KG1 (cell line): Measurements from ENCODE around the gene DYNLT2B.
"Not testable (repeated sequence)": the region's sequence is repeated elsewhere in the genome, so short reads cannot be mapped to it uniquely, and the experiment has no call there.

Source experiments
- DNase-seq: peaks from one replicate; lab custom pipeline; 2025; lab: John Stamatoyannopoulos, UW

DYNLT2B gene

DNA sequence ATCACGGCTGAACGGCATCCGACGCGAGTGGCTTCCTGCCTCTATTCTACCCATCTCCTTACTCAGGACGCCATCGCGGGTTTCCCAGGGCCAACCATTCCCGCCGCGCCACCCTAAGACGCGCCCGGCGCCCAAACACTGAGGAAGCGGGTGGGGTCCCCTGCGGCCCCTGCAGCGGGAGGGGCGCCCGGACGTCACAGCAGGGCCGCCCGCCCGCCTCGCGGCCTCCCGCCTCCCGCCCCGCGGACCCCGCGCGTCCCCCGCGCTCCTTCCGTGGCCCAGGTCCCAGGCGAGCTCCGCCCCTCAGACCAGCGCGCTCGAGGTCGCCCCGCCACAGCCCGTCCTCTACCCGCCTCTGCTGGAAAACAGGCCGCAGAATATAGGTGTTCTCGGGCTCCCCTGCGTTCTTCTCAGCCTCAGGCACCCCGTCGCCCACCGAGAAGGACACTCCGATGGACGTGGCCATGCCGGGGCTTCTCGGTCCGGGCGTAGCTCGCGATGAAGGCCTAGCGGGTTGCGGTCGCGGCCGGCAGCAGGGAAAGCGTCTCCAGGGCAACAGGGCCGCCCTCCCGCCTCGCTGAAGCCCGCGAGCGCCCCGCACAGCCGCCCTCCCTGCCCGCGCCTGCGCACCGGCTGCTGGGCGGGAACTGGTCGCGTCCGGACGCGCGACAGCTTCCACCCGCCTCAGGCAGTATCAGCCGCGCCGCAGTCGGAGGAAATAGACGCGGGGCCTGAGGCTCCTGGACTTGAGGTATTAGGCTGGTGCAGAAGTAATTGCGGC lies at the start of gene DYNLT2B:
TSS of gene DYNLT2B (minus strand) at position 554 of the 781 bp plus-strand sequence. CDS start at position 466, 88 bp downstream.
- DNase-seq = peak; percentile 88

DNA sequence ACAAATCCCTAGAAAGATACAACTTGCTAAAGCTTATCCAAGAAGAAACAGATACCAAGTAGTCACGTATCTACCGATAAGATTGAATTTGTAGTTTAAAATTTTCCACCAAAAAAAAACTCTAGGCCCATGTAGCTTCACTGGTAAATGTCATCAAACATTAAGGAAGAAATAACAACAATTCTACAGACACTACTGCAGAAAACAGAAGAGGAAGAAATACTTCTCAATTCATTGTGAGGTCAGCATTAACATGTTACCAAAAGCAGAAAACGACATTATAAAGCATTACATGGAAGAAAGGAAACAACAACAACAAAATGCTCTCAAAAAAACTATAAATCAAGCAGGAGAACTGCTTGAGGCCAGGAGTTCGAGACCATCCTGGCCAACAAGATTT lies 47.7 kb upstream of the DYNLT2B start:
- DNase-seq = no peak

DNA sequence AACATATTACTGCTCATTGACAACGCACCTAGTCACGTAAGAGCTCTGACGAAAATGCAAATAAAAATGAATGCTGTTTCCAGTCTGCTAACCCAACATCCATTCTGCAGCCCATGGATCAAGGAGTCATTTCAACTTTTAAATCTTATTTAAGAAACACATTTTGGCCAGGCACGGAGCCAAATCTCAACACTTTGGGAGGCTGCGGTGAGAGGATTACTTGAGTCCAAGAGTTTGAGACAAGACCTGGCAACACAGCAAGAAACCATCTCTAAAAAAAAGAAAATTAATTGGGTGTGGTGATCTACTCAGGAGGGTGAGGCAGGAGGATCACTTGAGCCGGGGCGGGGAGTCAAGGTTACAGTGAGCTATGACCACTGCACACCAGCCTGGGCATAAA lies 42.5 kb upstream of the DYNLT2B start:
- DNase-seq = no peak

DNA sequence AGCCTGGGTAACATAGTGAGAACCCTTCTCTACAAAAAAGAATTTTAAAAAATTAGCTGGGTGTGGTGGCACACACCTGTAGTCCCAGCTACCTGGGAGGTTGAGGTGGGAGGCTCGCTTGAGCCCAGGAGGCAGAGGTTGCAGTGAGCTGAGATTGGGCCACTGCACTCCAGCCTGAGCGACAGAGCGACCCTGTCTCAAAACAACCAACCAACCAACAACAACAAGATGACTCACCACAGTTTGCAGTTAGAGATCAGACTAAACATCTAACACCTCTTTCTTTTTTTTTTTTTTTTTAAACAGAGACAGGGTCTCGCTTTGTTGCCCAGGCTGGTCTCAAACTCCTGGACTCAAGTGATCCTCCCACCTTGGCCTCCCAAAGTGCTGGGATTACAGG lies 40.5 kb upstream of the DYNLT2B start:
- DNase-seq = not testable (repeated sequence)

DNA sequence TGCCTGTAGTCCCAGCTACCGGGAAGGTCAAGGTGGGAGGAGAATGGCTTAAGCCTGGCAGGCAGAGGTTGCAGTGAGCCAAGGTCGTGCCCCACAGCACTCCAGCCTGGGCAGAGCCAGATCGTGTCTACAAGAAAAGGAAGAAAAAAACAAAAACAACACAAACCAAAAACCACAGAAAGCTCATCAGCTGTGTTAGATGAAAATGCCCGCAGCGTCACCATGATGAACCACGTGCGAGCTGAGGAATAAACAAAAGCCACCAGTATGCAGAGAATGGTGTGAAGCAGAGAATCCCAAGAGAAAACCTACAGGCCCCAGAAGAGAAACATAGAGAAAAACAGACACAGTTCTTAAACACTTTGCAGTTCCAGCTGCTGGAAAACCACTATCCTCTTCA lies 39.9 kb upstream of the DYNLT2B start:
- DNase-seq = no peak

DNA sequence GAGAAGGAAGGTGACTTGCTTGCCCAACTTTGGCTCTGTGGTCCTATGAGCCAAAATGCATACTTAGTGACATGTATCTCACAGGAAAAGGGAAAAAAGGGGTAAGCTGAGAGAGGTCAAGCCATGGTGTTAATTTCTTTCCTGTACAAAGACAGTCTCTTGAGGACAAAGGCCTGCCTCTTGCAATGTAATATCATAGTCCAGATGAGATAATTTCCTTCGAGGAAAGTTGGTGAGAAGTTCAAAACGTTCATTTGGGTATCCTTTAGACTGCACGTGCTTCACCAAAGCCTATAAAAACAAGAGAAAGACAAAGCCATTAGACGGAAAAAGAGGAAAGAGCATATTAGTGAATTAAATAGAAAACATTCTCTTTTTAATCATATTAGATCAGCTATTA lies 38.5 kb upstream of the DYNLT2B start:
- no peak for DNase-seq

DNA sequence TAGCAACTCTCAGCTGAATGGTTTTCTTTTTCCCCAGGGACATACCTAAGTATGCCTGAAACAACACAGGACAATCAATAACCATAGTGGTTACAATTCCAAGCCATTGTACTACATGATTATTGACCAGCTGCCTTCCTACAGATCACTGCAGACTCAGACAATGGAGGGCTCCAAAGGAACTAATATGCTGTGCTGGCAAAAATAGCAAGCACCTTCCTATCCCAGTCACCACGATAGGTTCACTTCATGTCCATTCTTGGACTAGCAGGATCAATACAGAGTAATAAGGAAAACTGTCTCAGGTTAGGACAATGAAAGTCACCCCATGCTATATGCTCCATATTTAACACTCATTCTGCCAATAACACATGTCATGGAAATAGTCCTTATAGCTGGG lies 37.6 kb upstream of the DYNLT2B start:
- no peak for DNase-seq

DNA sequence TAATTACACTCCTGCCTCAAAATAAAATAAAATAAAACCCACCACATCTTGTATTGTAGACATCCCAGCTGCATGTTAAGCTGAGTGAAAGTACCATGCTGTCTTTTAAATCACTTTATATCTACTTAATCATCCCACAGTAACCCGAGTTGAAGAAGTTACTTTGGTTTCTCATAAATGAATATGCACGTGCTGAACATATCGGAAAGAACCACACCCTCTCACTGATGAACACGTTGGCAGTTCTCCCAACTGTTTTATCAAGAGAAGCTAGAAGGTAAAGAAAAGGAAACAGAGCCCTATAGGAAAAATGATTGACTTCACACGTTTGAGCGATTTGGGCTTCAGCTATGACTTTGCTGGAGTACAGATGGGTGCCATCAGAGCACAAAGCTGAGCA lies 36.1 kb upstream of the DYNLT2B start:
- DNase-seq = no peak

DNA sequence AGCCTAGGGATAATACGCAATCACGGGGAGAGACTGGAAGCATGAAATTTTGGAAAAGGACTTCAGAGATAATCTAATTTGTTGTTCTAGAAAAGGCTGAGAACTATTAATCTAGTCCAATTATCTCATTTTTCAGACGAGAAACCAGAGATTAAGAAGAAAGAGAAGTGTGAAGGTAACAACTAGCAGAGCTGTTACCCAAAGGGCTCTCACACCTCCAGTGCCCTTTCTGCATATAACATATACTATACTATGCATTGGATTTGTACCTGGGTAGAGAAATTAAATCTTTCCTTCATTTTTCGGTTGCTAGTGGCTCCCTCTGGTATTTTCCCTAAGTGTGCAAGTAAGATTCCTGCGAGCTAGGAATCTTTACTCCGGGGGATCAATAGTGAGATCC lies 33.5 kb upstream of the DYNLT2B start:
- no peak for DNase-seq

DNA sequence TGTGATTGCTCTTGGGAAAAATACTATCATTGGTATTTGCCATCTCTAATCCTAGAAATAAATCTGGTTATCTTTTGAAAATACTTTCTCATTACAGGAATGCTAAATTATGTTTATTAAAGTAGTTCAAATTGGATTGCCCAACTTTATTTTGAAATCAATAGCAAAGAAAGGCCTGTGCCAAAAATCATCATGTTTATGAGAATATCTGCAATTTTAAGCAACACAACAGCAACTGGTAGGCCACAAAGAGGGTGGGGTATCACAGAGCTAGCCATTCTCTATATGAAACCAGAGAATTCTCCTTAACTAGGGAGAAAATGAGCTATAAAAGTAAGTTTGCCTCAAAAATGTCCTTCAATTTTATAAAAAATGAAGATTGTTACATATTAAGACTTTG lies 32.0 kb upstream of the DYNLT2B start:
- no peak for DNase-seq

DNA sequence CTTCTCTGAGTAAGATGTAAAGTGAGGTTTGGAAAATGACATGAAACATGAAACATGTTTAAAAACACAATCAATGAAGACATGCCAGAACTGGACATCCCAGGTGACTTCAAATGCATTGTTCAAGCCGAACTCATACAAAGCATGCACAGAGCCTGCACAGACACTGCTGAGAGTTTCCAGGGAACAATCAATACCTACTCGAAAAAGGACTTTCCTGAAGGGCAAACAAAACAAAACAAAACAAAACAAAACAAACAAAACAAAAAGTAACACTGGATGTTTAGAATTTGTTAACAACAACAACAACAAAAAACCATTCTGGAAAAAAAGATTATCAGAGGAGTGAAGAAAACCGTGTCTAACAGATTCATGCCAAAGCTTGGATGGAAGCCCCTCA lies 30.7 kb upstream of the DYNLT2B start:
- no peak for DNase-seq

DNA sequence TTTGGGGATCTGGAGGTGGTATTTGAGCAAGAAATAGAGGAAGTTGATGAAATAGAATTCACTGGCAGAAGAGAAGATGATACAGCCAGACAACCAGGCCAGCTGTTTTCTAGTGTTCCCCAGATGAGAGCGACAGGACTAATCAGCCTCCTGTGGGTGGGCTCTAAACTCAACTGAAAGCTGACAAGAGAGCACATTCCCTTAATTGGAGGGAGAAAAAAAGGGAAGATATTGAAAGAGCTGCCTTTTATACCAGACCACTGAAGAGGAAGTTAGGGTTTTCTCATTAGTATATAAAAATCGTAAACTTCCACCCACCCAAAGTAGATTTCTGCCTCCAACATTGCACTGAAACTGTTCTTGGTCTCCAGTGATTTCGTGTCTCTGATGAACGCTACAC lies 26.6 kb upstream of the DYNLT2B start:
- DNase-seq = peak; percentile 70

DNA sequence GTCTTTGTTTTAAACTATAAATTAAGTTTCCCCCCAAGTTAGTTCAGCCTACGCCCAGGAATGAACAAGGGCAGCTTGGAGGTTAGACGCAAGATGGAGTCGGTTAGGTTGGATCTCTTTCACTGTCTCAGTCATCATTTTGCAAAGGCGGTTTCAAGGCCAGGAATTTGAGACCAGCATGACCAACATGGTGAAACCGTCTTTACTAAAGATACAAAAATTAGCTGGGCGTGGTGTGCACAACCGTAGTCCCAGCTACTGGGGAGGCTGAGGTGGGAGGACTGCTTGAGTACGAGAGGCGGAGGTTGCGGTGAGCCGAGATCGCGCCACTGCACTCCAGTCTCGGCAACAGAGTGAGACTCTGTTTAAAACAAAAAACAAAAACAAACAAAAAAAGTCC lies 25.9 kb upstream of the DYNLT2B start:
- not testable (repeated sequence) for DNase-seq

DNA sequence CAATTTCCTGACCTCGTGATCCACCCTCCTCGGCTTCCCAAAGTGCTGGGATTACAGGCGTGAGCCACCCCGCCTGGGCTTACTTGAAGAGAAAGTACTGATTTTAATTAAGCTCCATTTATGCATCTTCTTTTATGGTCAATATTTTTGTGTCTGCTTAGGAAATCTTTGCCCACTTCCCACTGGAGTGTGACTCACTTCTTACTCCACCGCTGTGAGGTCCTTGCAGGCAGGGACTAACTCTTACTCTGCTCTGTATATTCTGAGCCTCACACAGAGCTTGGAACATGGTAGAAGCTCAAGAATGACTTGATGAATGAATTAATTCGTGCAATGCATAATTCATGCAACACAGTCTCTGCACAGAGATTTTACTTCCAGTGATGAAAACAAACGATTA lies 23.1 kb upstream of the DYNLT2B start:
- DNase-seq = no peak

DNA sequence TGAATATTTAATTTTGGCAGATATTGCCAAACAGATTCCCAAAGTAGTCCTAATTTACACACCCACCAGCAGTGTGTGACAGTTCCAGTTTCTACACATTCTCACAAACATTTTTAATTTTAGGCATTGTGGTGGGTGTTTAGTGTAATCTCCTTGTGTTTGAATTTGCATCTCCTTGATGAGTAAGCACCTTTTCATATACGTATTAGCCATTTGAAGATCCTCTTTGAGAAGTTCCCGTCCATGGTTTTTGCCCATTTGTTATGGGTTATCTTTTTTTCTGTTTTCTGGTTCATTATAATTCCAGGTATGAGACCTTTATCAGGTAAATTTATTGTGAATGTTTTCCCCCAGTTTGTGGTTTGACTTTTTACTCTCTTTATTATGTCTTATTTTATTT lies 22.4 kb upstream of the DYNLT2B start:
- no peak for DNase-seq

DNA sequence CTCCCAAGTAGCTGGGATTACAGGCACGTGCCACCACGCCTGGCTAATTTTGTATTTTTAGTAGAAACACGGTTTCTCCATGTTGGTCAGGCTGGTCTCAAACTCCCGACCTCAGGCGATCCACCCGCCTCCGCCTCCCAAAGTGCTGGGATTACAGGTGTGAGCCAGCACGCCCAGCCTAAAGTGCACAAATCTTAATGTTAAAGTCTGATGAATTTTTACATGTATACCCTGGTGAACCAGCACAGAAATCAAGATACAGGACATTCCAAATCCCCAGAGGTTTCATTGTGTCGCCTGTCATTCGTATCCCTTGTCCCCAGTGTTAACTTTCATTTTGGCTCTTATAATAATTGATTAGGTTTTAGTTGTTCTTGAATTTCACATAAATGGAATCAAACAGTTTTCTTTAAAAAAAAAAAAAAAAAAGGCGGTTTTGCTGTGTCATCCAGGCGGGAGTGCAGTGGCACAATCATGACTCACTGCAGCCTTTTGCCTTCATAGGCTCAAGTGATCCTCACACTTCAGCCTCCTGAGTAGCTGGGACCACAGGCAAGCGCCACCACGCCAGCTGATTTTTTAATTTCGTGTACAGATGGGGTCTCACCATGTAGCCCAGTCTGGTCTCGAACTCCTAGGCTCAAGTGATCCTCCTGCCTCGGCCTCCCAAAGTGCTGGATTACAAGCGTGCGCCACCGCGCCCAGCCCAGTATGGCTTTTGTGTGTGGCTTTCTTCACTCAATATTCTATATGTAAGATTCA lies 21.6 kb upstream of the DYNLT2B start:
- DNase-seq = no peak

DNA sequence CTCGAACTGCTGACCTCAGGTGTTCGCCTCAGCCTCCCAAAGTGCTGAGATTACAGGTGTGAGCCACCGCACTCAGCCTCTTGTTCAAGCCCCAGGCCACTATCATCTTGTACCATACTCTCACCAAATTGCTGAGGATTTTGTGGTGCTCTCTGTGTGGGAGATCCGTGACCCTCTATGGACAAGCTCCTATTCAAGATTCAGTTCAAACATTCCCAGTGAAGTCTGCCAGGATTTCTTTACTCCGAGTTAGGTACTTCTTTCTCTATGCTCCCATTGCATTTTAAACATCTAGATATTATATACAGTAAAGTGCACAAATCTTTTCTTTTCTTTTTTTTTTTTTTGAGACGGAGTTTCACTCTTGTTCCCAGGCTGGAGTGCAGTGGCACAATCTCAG lies 21.0 kb upstream of the DYNLT2B start:
- no peak for DNase-seq

DNA sequence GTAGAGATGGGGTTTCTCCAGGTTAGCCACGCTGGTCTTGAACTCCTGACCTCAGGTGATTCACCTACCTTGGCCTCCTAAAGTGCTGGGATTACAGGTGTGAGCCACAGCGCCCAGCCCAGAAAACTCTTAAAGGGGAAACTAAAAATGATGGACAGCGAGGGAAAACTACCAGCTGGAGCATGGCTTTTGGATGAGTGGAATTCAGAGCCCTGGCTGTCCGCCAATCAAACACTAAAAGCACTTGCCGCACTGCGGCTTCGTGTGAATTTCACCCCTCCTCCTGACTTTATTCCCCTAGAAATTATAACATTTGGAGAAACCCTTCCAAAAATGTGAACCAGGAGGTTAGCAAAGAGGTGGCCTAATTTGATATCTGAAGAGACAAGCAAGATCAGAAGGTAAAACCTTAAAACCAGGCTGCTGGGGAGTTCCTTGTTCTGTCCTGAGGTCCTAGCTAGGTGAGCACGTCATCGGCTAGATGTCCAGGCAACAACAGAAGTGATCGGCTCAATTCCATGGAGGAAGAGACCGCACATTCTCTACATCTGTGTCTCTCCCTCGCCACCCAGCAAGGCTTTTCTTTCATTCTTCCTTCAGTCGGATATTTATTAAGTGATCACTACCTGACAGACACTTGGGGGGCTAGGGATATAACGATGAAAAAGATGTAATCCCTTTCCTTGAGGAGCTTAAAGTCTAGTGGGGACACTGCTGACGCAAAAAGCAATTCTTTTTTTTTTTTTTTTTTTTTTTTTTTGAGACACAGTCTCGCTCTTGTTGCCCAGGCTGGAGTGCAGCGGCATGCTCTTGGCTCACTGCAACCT lies 18.5 kb upstream of the DYNLT2B start:
- DNase-seq = no peak

DNA sequence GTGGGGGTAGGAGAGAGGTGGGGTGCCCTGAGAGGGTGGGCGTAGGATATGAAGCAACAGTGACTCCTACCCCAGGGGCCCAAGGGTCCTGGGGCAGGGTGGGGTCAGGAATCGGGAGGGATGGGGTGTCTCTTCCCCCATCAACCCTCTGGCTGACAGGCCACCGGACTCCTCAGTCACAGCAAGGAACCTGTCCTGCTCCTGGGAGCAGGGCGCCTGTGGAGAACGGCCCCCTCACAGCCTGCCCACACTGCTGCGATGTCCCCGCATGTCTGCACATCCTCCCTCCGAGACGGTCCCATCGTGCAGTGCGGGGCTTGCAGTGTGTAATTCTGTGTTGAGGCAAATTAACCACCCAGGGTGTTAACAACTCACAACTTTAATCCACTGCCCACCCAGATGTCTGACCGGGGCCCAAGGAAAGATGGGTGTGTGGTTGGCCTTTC lies 17.5 kb upstream of the DYNLT2B start:
- DNase-seq = no peak

DNA sequence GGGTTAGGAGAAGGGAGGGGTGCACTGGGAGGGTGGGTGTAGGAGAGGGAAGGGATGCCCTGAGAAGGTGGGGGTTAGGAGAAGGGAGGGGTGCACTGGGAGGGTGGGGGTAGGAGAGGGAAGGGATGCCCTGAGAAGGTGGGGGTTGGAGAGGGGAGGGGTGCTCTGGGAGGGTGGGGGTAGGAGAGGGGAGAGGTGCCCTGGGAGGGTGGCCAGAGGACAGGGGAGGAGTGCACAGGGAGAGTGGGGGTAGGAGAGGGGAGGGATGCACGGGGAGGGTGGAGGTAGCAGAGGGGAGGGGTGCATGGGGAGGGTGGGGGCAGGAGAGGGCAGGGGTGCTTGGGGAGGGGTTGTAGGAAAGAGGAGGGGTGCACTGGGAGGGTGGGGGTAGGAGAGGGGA lies 16.9 kb upstream of the DYNLT2B start:
- DNase-seq = no peak

DNA sequence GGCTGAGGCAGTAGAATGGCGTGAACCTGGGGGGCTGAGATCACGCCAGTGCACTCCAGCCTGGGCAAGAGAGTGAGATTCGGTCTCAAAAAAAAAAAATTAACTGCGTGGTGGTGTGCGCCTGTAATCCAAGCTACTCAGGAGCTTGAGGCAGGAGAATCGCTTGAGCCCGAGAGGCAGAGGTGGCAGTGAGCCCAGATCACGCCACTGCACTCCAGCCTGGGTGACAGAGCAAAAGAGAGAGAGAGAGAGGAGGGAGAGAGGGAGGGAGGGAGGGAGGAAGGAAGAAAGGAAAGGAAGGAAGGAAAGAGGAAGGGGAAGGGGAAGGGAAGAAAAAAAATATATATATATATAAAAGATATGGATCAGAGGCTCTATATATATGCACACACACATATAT lies 14.1 kb upstream of the DYNLT2B start:
- no peak for DNase-seq

DNA sequence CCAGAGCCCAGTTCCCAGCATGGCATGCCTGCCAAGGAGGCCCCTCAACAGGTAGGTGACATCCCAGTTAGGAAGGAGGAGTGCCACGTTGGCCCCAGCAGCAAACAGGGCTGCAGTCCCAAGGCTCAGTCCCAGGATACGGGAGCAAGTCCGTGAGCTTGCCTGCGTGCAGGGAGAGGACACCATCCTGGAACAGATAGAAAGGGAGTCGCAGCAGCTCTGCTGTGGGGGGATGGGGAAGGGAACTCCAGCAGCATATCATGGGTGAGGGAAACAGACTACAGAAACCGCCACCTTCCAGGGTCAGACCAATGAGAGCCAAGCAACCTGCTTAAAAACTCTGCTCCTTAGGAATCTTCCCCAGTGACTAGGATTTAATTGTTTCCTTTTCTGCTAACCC lies 9.4 kb upstream of the DYNLT2B start:
- DNase-seq = no peak

DNA sequence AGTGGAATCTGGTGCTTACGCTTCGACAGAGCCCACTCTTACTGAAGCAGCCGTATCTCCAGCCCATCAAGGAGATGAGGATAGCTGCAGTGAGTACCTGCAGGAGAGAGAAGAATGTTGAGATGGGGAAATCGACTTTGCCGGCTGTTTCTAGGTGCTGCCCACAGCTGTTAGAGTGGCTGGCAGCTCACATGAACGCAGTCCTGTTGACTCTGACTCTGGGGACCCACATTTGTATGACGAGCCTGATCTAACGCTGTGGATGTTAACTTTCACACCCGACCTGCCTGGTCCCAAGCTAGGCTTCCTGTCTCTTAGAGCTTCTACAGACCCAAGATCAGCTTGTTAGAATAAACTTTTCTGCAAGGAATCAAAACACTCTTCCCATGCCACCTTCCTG lies 8.9 kb upstream of the DYNLT2B start:
- no peak for DNase-seq
